HG02571 (cell line): ENCODE data around the gene S1PR4.

Experiments used
- ATAC-seq: cut with Tn5 transposase; IDR thresholded peaks from one replicate; pipeline ENCODE4 v1.9.1; 2021; ENCODE audit warnings: mild to moderate bottlenecking, moderate library complexity; ENCODE audit not compliant: unreplicated experiment

Gene S1PR4

GRCh38 chr19:3178377-3178972 lies at the start of gene S1PR4:
Gene S1PR4, plus strand, starts transcription at chr19:3178769. Its CDS starts 24 bp downstream, at chr19:3178793.
- no peak for ATAC-seq

- no peak for ATAC-seq
Observed at GRCh38 chr19:3129112-3129511, 49.5 kb upstream of the S1PR4 start.

GRCh38 chr19:3131168-3131567 lies 47.4 kb upstream of the S1PR4 start:
- ATAC-seq: no peak

- ATAC-seq: no peak
Observed at GRCh38 chr19:3132971-3133792, 45.4 kb upstream of the S1PR4 start.

GRCh38 chr19:3133793-3134116 lies 44.8 kb upstream of the S1PR4 start:
- ATAC-seq: no peak

GRCh38 chr19:3135961-3136683 lies 42.4 kb upstream of the S1PR4 start, which contains the start of gene GNA15:
Gene GNA15, plus strand, starts transcription at chr19:3136033. Its CDS starts 418 bp downstream, at chr19:3136451.
- ATAC-seq: no peak

- ATAC-seq: no peak
Observed at GRCh38 chr19:3136684-3137055, 41.9 kb upstream of the S1PR4 start.

GRCh38 chr19:3137119-3137518 lies 41.5 kb upstream of the S1PR4 start:
- ATAC-seq: no peak

- no peak for ATAC-seq
Observed at GRCh38 chr19:3138268-3138667, 40.3 kb upstream of the S1PR4 start.

- ATAC-seq: no peak
Observed at GRCh38 chr19:3140667-3141038, 37.9 kb upstream of the S1PR4 start.

GRCh38 chr19:3142292-3142670 lies 36.3 kb upstream of the S1PR4 start:
- ATAC-seq: no peak

- ATAC-seq: no peak
Observed at GRCh38 chr19:3142781-3143337, 35.7 kb upstream of the S1PR4 start.

- no peak for ATAC-seq
Observed at GRCh38 chr19:3145909-3146676, 32.5 kb upstream of the S1PR4 start.

- no peak for ATAC-seq
Observed at GRCh38 chr19:3146677-3147100, 31.9 kb upstream of the S1PR4 start.

GRCh38 chr19:3148503-3148902 lies 30.1 kb upstream of the S1PR4 start:
- no peak for ATAC-seq

GRCh38 chr19:3149089-3149488 lies 29.5 kb upstream of the S1PR4 start:
- ATAC-seq: no peak

- ATAC-seq: no peak
Observed at GRCh38 chr19:3149526-3150505, 28.8 kb upstream of the S1PR4 start.

GRCh38 chr19:3150739-3151329 lies 27.7 kb upstream of the S1PR4 start:
- ATAC-seq: no peak
